Heart right ventricle (tissue), 16 donors: ENCODE data around the gene STIM2. TPM values are rescaled to one million over a fixed set of nuclear protein-coding genes. Genes with fewer than 3 reads are reported as not detected.

Source experiments
- ATAC-seq, 8 donors: fragments of 200-7000 bp; cut with Tn5 transposase; one replicate each; pipeline ENCODE4 v1.9.1; 2020; ENCODE audit warnings: mild to moderate bottlenecking in 8 of 8, moderate library complexity in 8 of 8, moderate number of reproducible peaks in 1 of 8
- DNase-seq, 2 donors: peaks; one replicate each; pipeline ENCODE4 v3.0.0-alpha.2; 2020
- H3K27ac ChIP-seq, 10 donors: fragments of 200-600 bp; sonication (generic) in 2 of 10; one replicate each; pipeline versions ENCODE4 v1.5.0 to v1.8.0; 2020 to 2022; ENCODE audit warnings: mild to moderate bottlenecking in 3 of 10
- H3K27me3 ChIP-seq, 7 donors: fragments of 200-600 bp; one replicate each; pipeline ENCODE4 v1.8.0; 2021 to 2022; ENCODE audit warnings: mild to moderate bottlenecking in 2 of 7
- H3K36me3 ChIP-seq, 9 donors: fragments of 200-600 bp; sonication (generic) in 1 of 9; one replicate each; pipeline versions ENCODE4 v1.5.0 to v1.8.0; 2020 to 2022; ENCODE audit warnings: mild to moderate bottlenecking in 2 of 9
- H3K4me1 ChIP-seq, 9 donors: fragments of 200-600 bp; sonication (generic) in 1 of 9; one replicate each; pipeline versions ENCODE4 v1.5.0 to v1.8.0; 2020 to 2022; ENCODE audit warnings: mild to moderate bottlenecking in 4 of 9
- H3K4me3 ChIP-seq, 10 donors: fragments of 200-600 bp; sonication (generic) in 2 of 10; one replicate each; pipeline versions ENCODE4 v1.5.0 to v1.8.0; 2020 to 2022; ENCODE audit warnings: mild to moderate bottlenecking in 7 of 10, moderate library complexity in 2 of 10
- H3K9me3 ChIP-seq, 11 donors: fragments of 200-600 bp in 10 of 11; sonication (generic) in 2 of 11; one replicate each; pipeline versions ENCODE4 v1.5.0 to v1.8.0; 2013 to 2022; ENCODE audit warnings: mild to moderate bottlenecking in 2 of 11, control low read depth in 1 of 11, moderate library complexity in 1 of 11
- WGBS, 2 donors: extraction: QIAGEN DNeasy Blood & Tissue Kit; methylation state at CpG; one replicate each; pipeline ENCODE4 v1.1.7; 2013; ENCODE audit warnings: inconsistent platforms in 1 of 2; 5-methylcytosine and 5-hydroxymethylcytosine counted together
- intact Hi-C, 10 donors: fragments of 100-400 bp; cut with DNase I; formaldehyde crosslinking; loops; one replicate each; pipeline versions ENCODE4 v1.11.1 to v1.14.2; 2022
- polyA plus RNA-seq, 2 donors: library from polyadenylated mRNA; stranded (reverse); fragments of 200-250 nt; gene quantifications; one replicate each; pipeline ENCODE4 v1.2.3, GENCODE V29; 2013
- total RNA-seq, 10 donors: library from RNA; stranded (reverse); fragmentation: NEBNext Ultra II Directional in 3 of 10; extraction: Animal tissue kit (Norgen Biotek cat#: 25700) in 3 of 10; gene quantifications; one replicate each; pipeline versions ENCODE4 v1.2.1 to v1.2.4, GENCODE V29; 2021 to 2023
- TF ChIP-seq, protein P1 (sequence below), 9 donors: fragments of 200-600 bp; sonication (generic) in 2 of 9; IDR thresholded peaks; one replicate each; pipeline versions ENCODE4 v1.5.0 to v1.8.0; 2021 to 2022; ENCODE audit warnings: antibody characterized with exemption in 9 of 9, mild to moderate bottlenecking in 5 of 9, moderate library complexity in 1 of 9
- donor health status: Arrhythmogenic right ventricular cardiomyopathy.
- donor health status: ischemic (EF 13 %, LVEDD 7.1; RV severe dilation, severe dysfunction).
- donor health status: healthy with polysubstance abuse.
- donor health status: DM: no; HTN: yes; CAD: no.
- donor health status: DM: no; HTN: no; CAD: no.
- donor health status: ischemic (EF 25% LVEDD 6.9; RV normal size, moderate dysfunction).
- donor health status: ischemic (EF 25% LVEDD 5.7; RV mildly dilated, moderate dysfunction).
- donor health status: healthy.
- donor health status: DM: yes; HTN: yes; CAD: no.
- donor health status: Ischemic cardiomyopathy.
- donor health status: ischemic (EF 35%, LVEDD 5.7; RV mildly dilated, moderate dysfunction).
- donor health status: nonischemic (EF 11% LVEDD 7.7; RV severe dilation, severe dysfunction).
- donor health status: DM: yes; HTN: yes; CAD: no.
- donor health status: PGD.
- donor health status: ischemic (EF 29% LVEDD 5.4; RV normal size, mild dysfunction).
- donor health status: nonischemic (EF 23%, LVEDD 6.1; RV moderate dilation, normal function).

STIM2 gene
- total and polyA plus RNA-seq, 12 donors = 5.2 to 13.5 (median 9.6) TPM

DNA sequence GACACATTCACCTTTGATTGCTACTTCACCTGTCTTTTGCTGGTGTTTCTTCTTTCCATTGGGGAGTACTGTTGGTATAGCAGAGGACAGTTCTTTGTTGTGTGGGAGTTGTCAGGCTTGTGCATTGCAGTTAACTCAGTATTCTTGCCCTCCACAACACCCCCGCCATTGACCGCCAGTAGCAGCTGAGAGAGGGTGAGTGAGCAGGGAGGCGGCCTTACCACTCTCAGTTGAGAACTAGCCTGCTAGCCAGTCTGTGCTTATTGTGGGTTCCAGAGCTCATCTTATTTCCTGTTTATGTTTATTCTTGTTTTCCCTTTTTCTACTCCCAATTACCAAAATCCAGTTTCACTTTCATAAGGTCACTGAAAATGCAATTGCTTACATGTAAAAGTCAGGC lies 52.2 kb downstream of the STIM2 start:
- Histone ChIP-seq H3K9me3 (no peaks in the 10 kb centered on the region), H3K27me3 (no peaks in the 10 kb centered on the region), H3K36me3 (no peaks in the 10 kb centered on the region), H3K4me1 (peaks cover 0 to 53% (median 20%) of the 10 kb centered on the region in 9 donors), H3K4me3 (no peak overlapping the region), H3K27ac (no peak overlapping the region)
- ATAC-seq (no peak), DNase-seq (no peak)
- WGBS, 2 donors = 66 to 90% methylated on average over 3 of the region's 3 CpGs
- TF ChIP-seq, protein P1, sequence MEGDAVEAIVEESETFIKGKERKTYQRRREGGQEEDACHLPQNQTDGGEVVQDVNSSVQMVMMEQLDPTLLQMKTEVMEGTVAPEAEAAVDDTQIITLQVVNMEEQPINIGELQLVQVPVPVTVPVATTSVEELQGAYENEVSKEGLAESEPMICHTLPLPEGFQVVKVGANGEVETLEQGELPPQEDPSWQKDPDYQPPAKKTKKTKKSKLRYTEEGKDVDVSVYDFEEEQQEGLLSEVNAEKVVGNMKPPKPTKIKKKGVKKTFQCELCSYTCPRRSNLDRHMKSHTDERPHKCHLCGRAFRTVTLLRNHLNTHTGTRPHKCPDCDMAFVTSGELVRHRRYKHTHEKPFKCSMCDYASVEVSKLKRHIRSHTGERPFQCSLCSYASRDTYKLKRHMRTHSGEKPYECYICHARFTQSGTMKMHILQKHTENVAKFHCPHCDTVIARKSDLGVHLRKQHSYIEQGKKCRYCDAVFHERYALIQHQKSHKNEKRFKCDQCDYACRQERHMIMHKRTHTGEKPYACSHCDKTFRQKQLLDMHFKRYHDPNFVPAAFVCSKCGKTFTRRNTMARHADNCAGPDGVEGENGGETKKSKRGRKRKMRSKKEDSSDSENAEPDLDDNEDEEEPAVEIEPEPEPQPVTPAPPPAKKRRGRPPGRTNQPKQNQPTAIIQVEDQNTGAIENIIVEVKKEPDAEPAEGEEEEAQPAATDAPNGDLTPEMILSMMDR (IDR thresholded peaks at IDR 0.05) = no peak
- intact Hi-C loops = loop anchor here in 1 of 10 donors (10.0 kb wide), 1 partner anchor 172 kb away; no protein-coding TSS in a partner anchor

DNA sequence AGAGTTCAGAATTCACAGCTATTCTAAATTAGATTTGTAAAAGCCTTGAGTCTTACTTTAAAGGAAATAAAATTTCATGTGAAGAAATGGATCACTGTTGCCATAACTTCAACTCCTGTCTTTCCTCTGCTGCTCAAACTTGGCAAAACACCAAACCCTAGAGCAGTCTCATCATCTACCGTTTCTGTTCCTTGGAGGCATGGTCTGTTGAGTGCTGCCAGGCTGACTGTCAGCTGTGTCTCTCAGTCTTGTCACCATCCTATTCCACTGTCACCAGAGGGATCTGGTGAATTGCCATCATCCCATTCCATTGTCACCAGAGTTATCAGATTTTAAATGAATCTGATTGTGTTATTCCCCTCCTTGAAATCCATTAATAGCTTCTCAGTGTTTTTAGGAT lies 55.6 kb downstream of the STIM2 start:
- Histone ChIP-seq H3K36me3 (peaks cover 0 to 20% (median 0%) of the 10 kb centered on the region in 9 donors), H3K9me3 (no peaks in the 10 kb centered on the region), H3K4me1 (peaks cover 0 to 44% (median 9%) of the 10 kb centered on the region in 9 donors), H3K27ac (no peak overlapping the region), H3K4me3 (no peak overlapping the region), H3K27me3 (no peaks in the 10 kb centered on the region)
- WGBS, 2 donors = 0 to 2% methylated on average over 1 of the region's 1 CpG
- TF ChIP-seq, protein P1 (IDR thresholded peaks at IDR 0.05) = no peak
- DNase-seq = no peak
- intact Hi-C loops = loop anchor here in 1 of 10 donors (10.0 kb wide), 1 partner anchor 169 kb away; no protein-coding TSS in a partner anchor
- ATAC-seq = no peak

DNA sequence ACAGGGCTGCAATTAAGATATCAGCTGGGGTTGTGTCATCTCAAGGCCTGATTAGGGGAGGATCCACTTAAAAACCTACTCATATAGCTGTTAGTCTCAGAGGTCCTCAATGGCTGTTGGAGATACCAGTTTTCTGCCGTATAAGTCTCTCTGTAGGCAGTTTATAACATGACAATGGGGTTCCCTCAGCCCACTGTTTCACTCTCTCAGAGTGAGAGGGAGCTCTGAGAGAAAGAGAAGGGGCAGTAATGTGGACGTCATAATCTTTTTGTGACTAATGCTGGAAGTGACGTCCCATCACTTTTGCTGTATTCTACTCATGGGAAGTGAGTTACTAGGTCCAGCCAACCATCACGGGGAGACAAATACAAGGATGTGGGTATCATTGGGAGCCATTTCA lies 70.3 kb downstream of the STIM2 start:
- intact Hi-C loops = no loop called here
- H3K9me3 ChIP-seq = no peaks in the 10 kb centered on the region
- no peak overlapping the region for H3K4me3 ChIP-seq
- H3K27me3 ChIP-seq = no peaks in the 10 kb centered on the region
- TF ChIP-seq, protein P1 (IDR thresholded peaks at IDR 0.05) = no peak
- ATAC-seq (no peak), DNase-seq (no peak)
- no peak overlapping the region for H3K27ac ChIP-seq
- no peaks in the 10 kb centered on the region for H3K4me1 ChIP-seq
- no peaks in the 10 kb centered on the region for H3K36me3 ChIP-seq
- WGBS, 2 donors = 79 to 85% methylated on average over 4 of the region's 4 CpGs

DNA sequence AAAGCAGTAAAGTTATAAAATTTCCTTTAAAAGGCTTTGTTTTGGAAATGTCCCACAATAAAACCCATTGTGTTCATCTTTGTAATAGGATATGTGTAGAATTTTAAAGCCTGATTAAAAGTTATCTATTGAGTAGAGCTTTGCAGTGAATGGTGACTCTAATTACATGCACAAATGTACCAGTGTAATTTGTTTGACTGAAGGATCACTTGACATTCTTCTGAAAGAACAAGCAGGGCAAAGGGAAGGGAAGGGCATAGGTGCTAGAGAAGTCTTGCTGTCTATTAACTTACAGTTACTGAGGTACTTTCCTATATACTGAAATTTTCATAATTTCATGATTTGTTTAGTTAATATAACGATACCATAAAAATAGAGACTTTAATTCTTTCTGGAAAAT lies 70.8 kb downstream of the STIM2 start:
- no peak overlapping the region for H3K27ac ChIP-seq
- H3K36me3 ChIP-seq = no peaks in the 10 kb centered on the region
- DNase-seq (no peak), ATAC-seq (no peak)
- H3K4me3 ChIP-seq = no peak overlapping the region
- H3K27me3 ChIP-seq = no peaks in the 10 kb centered on the region
- no peaks in the 10 kb centered on the region for H3K9me3 ChIP-seq
- TF ChIP-seq, protein P1 (IDR thresholded peaks at IDR 0.05) = no peak
- peaks cover 0 to 4% (median 0%) of the 10 kb centered on the region in 9 donors for H3K4me1 ChIP-seq
- intact Hi-C loops = no loop called here
- 96 to 100% methylated on average over 1 of the region's 1 CpG for WGBS, 2 donors
